ENCODE results near the gene F8A2.
A peak's percentile ranks its signal among the peaks of the same experiment; 100 is the strongest.
"Not testable (repeated sequence)": the region's sequence is repeated elsewhere in the genome, so short reads cannot be mapped to it uniquely, and the experiment has no call there.

Gene F8A2

GRCh38 chrX:155381843-155382528 is at the start of gene F8A2:
F8A2 (plus strand) TSS chrX:155382095; CDS start chrX:155382115, 20 bp downstream.
- DNase-seq = not testable (repeated sequence)

GRCh38 chrX:155333544-155334100 is 48.3 kb upstream of the F8A2 start:
- DNase-seq = no peak

GRCh38 chrX:155334486-155335336 is 47.2 kb upstream of the F8A2 start, which contains the start of gene CLIC2:
CLIC2 (minus strand) TSS chrX:155334614; CDS start chrX:155334427, 187 bp downstream.
- DNase-seq = no peak

GRCh38 chrX:155335337-155335712 is 46.6 kb upstream of the F8A2 start:
- DNase-seq = not testable (repeated sequence)

GRCh38 chrX:155345689-155346088 is 36.2 kb upstream of the F8A2 start:
- not testable (repeated sequence) for DNase-seq

GRCh38 chrX:155349448-155349847 is 32.4 kb upstream of the F8A2 start:
- DNase-seq = not testable (repeated sequence)

- not testable (repeated sequence) for DNase-seq
Measured at GRCh38 chrX:155363712-155364111, 18.2 kb upstream of the F8A2 start.

- DNase-seq = not testable (repeated sequence)
Measured at GRCh38 chrX:155373777-155374458, 8.0 kb upstream of the F8A2 start.

GRCh38 chrX:155379802-155380201 is 2.1 kb upstream of the F8A2 start:
- DNase-seq = not testable (repeated sequence)

GRCh38 chrX:155382529-155382967 is 653 bp downstream of the F8A2 start:
- DNase-seq = not testable (repeated sequence)

- DNase-seq = no peak
Measured at GRCh38 chrX:155389634-155390033, 7.7 kb downstream of the F8A2 start.

GRCh38 chrX:155394747-155395276 is 12.9 kb downstream of the F8A2 start:
- DNase-seq = peak; percentile 4

- DNase-seq = no peak
Measured at GRCh38 chrX:155406429-155406828, 24.5 kb downstream of the F8A2 start.

GRCh38 chrX:155417769-155418168 is 35.9 kb downstream of the F8A2 start:
- no peak for DNase-seq

Data from CD4-positive, alpha-beta T cell treated with Interleukin-12 subunit alpha and Interleukin-12 subunit beta, for 1 hour (primary cell).